Esophagus squamous epithelium (tissue), 4 donors: Measurements from ENCODE around the gene ITPR3.

Experiments used
- CTCF ChIP-seq, 6 experiments: fragments of 450-650 bp in 4 of 6; fragments of 200-600 bp in 2 of 6; sonication (generic) in 2 of 6; IDR thresholded peaks; one replicate each; pipeline ENCODE4 v1.5.1; 2016 to 2019; ENCODE audit warnings: antibody characterized with exemption in 6 of 6, mild to moderate bottlenecking in 4 of 6, moderate library complexity in 4 of 6
- POLR2A ChIP-seq, 4 donors: fragments of 450-650 bp; IDR thresholded peaks; one replicate each; pipeline ENCODE4 v1.6.1; 2017; ENCODE audit warnings: antibody characterized with exemption in 4 of 4, mild to moderate bottlenecking in 4 of 4, moderate library complexity in 3 of 4

GRCh38 chr6:33732817-33733708 is 111.9 kb downstream of the ITPR3 start:
- TF ChIP-seq CTCF (IDR thresholded peaks at IDR 0.05) (no peak), POLR2A (IDR thresholded peaks at IDR 0.05) (no peak)
